ENCODE results near the gene CCDC7.
"Not testable (repeated sequence)": the region's sequence is repeated elsewhere in the genome, so short reads cannot be mapped to it uniquely, and the experiment has no call there.

Gene CCDC7

GRCh38 chr10:32445740-32446535 is at the start of gene CCDC7:
Gene CCDC7, plus strand, starts transcription at chr10:32446140. Its CDS starts 5,503 bp downstream, at chr10:32451643.
- peak; percentile 92 for DNase-seq (ENCODE audit: low read depth)

- DNase-seq (ENCODE audit: low read depth): not testable (repeated sequence)
Observed at GRCh38 chr10:32397163-32397562, 48.8 kb upstream of the CCDC7 start.

GRCh38 chr10:32399720-32400119 is 46.2 kb upstream of the CCDC7 start:
- not testable (repeated sequence) for DNase-seq (ENCODE audit: low read depth)

- DNase-seq (ENCODE audit: low read depth): no peak
Observed at GRCh38 chr10:32400961-32401360, 45.0 kb upstream of the CCDC7 start.

GRCh38 chr10:32402499-32402898 is 43.4 kb upstream of the CCDC7 start:
- DNase-seq (ENCODE audit: low read depth): no peak

GRCh38 chr10:32403091-32403490 is 42.8 kb upstream of the CCDC7 start:
- no peak for DNase-seq (ENCODE audit: low read depth)

- no peak for DNase-seq (ENCODE audit: low read depth)
Observed at GRCh38 chr10:32408690-32409089, 37.2 kb upstream of the CCDC7 start.

- no peak for DNase-seq (ENCODE audit: low read depth)
Observed at GRCh38 chr10:32409741-32410140, 36.2 kb upstream of the CCDC7 start.

- no peak for DNase-seq (ENCODE audit: low read depth)
Observed at GRCh38 chr10:32410569-32410968, 35.4 kb upstream of the CCDC7 start.

GRCh38 chr10:32411797-32412498 is 34.0 kb upstream of the CCDC7 start:
- no peak for DNase-seq (ENCODE audit: low read depth)

- peak; percentile 53 for DNase-seq (ENCODE audit: low read depth)
Observed at GRCh38 chr10:32412499-32412853, 33.5 kb upstream of the CCDC7 start.

- peak; percentile 88 for DNase-seq (ENCODE audit: low read depth)
Observed at GRCh38 chr10:32413513-32413912, 32.4 kb upstream of the CCDC7 start.

- no peak for DNase-seq (ENCODE audit: low read depth)
Observed at GRCh38 chr10:32415361-32415760, 30.6 kb upstream of the CCDC7 start.

GRCh38 chr10:32417911-32418547 is 27.9 kb upstream of the CCDC7 start:
- DNase-seq (ENCODE audit: low read depth): peak; percentile 86

GRCh38 chr10:32418572-32418971 is 27.4 kb upstream of the CCDC7 start:
- DNase-seq (ENCODE audit: low read depth): no peak

- peak; percentile 4 for DNase-seq (ENCODE audit: low read depth)
Observed at GRCh38 chr10:32419615-32420014, 26.3 kb upstream of the CCDC7 start.

- no peak for DNase-seq (ENCODE audit: low read depth)
Observed at GRCh38 chr10:32426186-32426585, 19.8 kb upstream of the CCDC7 start.

GRCh38 chr10:32433542-32433941 is 12.4 kb upstream of the CCDC7 start:
- DNase-seq (ENCODE audit: low read depth): no peak

GRCh38 chr10:32436215-32436614 is 9.7 kb upstream of the CCDC7 start:
- no peak for DNase-seq (ENCODE audit: low read depth)

GRCh38 chr10:32437334-32437733 is 8.6 kb upstream of the CCDC7 start:
- DNase-seq (ENCODE audit: low read depth): peak; percentile 33

GRCh38 chr10:32445036-32445435 is 904 bp upstream of the CCDC7 start:
- peak; percentile 3 for DNase-seq (ENCODE audit: low read depth)

- peak; percentile 41 for DNase-seq (ENCODE audit: low read depth)
Observed at GRCh38 chr10:32446536-32447406, 831 bp downstream of the CCDC7 start.

Measured in EH (cell line).